Progenitor cell of endocrine pancreas (in vitro differentiated cells): ENCODE data around the gene TLR10. TPM values are rescaled to one million over a fixed set of nuclear protein-coding genes. Genes with fewer than 3 reads are reported as not detected.
A peak's percentile ranks its signal among the peaks of the same experiment; 100 is the strongest.

Source experiments
- DNase-seq: peaks from one replicate; pipeline ENCODE4 v3.0.0; 2021; ENCODE audit warnings: low spot score; ENCODE audit not compliant: unreplicated experiment
- H3K27ac Mint-ChIP-seq: 2 replicates; pipeline ENCODE4 v1.8.0; 2021; ENCODE audit warnings: mild to moderate bottlenecking, moderate library complexity, mixed read lengths
- H3K27me3 Mint-ChIP-seq: 2 replicates; pipeline ENCODE4 v1.8.0; 2021; ENCODE audit warnings: mixed read lengths
- H3K36me3 Mint-ChIP-seq: 2 replicates; pipeline ENCODE4 v1.8.0; 2022; ENCODE audit warnings: mixed read lengths; ENCODE audit not compliant: insufficient read depth
- H3K4me1 Mint-ChIP-seq: 2 replicates; pipeline ENCODE4 v1.8.0; 2021; ENCODE audit warnings: low read depth, mixed read lengths
- H3K4me3 Mint-ChIP-seq: 2 replicates; pipeline ENCODE4 v1.8.0; 2021; ENCODE audit warnings: low read depth, mild to moderate bottlenecking, moderate library complexity, mixed read lengths
- H3K9me3 Mint-ChIP-seq: 2 replicates; pipeline ENCODE4 v1.8.0; 2021; ENCODE audit warnings: low read depth, mixed read lengths
- total RNA-seq: library from RNA; stranded (reverse); gene quantifications from 2 replicates; pipeline ENCODE4 v1.2.1, GENCODE V29; 2021
- TF ChIP-seq, protein P1 (sequence below): fragments of 200-600 bp; sonication (generic); IDR thresholded peaks from one replicate; pipeline ENCODE4 v1.5.0; 2021; ENCODE audit warnings: antibody characterized with exemption, mild to moderate bottlenecking; ENCODE audit not compliant: unreplicated experiment

Gene TLR10
- total RNA-seq, 1 donor from 2014 or later = 2.1 TPM

- H3K9me3 Mint-ChIP-seq = peaks cover 19% of the 10 kb centered on the region
- H3K36me3 Mint-ChIP-seq = peaks cover 18% of the 10 kb centered on the region
- TF ChIP-seq, protein P1, sequence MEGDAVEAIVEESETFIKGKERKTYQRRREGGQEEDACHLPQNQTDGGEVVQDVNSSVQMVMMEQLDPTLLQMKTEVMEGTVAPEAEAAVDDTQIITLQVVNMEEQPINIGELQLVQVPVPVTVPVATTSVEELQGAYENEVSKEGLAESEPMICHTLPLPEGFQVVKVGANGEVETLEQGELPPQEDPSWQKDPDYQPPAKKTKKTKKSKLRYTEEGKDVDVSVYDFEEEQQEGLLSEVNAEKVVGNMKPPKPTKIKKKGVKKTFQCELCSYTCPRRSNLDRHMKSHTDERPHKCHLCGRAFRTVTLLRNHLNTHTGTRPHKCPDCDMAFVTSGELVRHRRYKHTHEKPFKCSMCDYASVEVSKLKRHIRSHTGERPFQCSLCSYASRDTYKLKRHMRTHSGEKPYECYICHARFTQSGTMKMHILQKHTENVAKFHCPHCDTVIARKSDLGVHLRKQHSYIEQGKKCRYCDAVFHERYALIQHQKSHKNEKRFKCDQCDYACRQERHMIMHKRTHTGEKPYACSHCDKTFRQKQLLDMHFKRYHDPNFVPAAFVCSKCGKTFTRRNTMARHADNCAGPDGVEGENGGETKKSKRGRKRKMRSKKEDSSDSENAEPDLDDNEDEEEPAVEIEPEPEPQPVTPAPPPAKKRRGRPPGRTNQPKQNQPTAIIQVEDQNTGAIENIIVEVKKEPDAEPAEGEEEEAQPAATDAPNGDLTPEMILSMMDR = no peak
- H3K4me1 Mint-ChIP-seq = peaks cover 6% of the 10 kb centered on the region
- no peak for DNase-seq
- H3K27me3 Mint-ChIP-seq = no peaks in the 10 kb centered on the region
- no peak overlapping the region for H3K4me3 Mint-ChIP-seq
- H3K27ac Mint-ChIP-seq = no peak overlapping the region
These were observed 12.3 kb upstream of the TLR10 start for GRCh38 chr4:38795087-38795486.

DNA sequence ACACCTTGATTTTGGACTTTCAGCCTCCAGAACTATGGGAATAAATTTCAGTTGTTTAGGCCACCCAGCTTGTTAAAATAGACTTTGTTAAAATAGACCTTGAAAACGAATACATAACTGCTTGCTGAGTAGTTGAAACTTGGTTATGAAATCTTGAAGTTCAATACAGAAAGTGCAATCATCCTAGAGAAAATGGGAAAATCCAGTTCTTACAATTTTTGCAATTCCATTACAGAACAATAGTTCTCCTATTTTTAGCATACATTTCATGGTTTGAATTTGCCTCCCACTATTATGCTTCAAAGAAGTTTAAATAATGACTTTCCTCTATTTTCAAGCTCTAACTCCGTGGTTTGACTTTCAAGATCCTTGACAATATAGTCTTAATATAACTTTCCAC, 11.3 kb upstream of the TLR10 start:
- TF ChIP-seq, protein P1 = no peak
- Mint-ChIP-seq H3K9me3 (peaks cover 13% of the 10 kb centered on the region), H3K27ac (no peak overlapping the region), H3K4me3 (no peak overlapping the region), H3K4me1 (peaks cover 1% of the 10 kb centered on the region), H3K27me3 (no peaks in the 10 kb centered on the region), H3K36me3 (peaks cover 11% of the 10 kb centered on the region)
- DNase-seq = no peak

DNA sequence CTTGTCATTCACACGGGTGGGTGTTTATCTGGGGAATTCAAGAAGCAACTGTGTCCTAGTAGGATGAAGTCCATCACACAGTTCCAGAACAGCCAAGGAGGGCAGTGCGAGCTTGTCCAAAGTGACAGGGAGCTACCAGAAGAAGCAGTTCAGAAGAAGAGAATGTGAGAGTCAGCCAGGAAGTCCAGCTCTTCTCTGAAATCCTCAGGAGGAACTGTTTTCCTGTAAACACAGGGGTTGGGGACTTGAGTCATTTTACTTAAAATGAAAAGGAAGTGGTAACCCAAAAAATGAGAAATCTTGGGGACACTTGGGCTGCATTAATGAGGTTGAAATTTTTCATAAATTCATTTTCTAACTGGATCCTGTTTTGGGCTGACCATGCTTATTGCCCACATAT, 8.2 kb upstream of the TLR10 start:
- Mint-ChIP-seq H3K4me1 (peaks cover 8% of the 10 kb centered on the region), H3K4me3 (no peak overlapping the region), H3K36me3 (peaks cover 7% of the 10 kb centered on the region), H3K9me3 (peaks cover 15% of the 10 kb centered on the region), H3K27me3 (no peaks in the 10 kb centered on the region), H3K27ac (peak overlapping the region; percentile 45)
- TF ChIP-seq, protein P1 = no peak
- DNase-seq = no peak

GRCh38 chr4:38788317-38788716, 5.5 kb upstream of the TLR10 start:
- peak overlapping the region; percentile 59 for H3K27ac Mint-ChIP-seq
- peak overlapping the region; percentile 32 for H3K4me3 Mint-ChIP-seq
- DNase-seq = no peak
- no peaks in the 10 kb centered on the region for H3K27me3 Mint-ChIP-seq
- H3K9me3 Mint-ChIP-seq = peaks cover 17% of the 10 kb centered on the region
- peaks cover 1% of the 10 kb centered on the region for H3K36me3 Mint-ChIP-seq
- peaks cover 8% of the 10 kb centered on the region for H3K4me1 Mint-ChIP-seq
- TF ChIP-seq, protein P1 = no peak

GRCh38 chr4:38787693-38788092, 4.9 kb upstream of the TLR10 start:
- DNase-seq = no peak
- Mint-ChIP-seq H3K9me3 (peaks cover 17% of the 10 kb centered on the region), H3K36me3 (peaks cover 1% of the 10 kb centered on the region), H3K27me3 (no peaks in the 10 kb centered on the region), H3K27ac (peak overlapping the region; percentile 59), H3K4me1 (peaks cover 10% of the 10 kb centered on the region), H3K4me3 (peak overlapping the region; percentile 32)
- TF ChIP-seq, protein P1 = no peak
